Right renal pelvis (tissue), 4 donors: ENCODE results near the gene PI4K2A. TPM values are rescaled to one million over a fixed set of nuclear protein-coding genes. Genes with fewer than 3 reads are reported as not detected.
"Not testable (repeated sequence)": the region's sequence is repeated elsewhere in the genome, so short reads cannot be mapped to it uniquely, and the experiment has no call there.

Source experiments
- DNase-seq, 4 donors: peaks; one replicate each; pipeline ENCODE4 v3.0.0-alpha.2; 2013; ENCODE audit warnings: low read depth in 4 of 4, low spot score in 3 of 4, missing footprints in 1 of 4
- polyA plus RNA-seq, 4 donors: library from polyadenylated mRNA; unstranded; fragments of 120-200 nt; gene quantifications; one replicate each; pipeline ENCODE4 v1.2.1, GENCODE V29; 2013; ENCODE audit not compliant: insufficient read length in 4 of 4

Gene PI4K2A
- polyA plus RNA-seq, 4 donors, result 19.8 to 22.1 (median 21.2) TPM

GRCh38 chr10:97669571-97669970 lies 29.1 kb downstream of the PI4K2A start:
- no peak for DNase-seq

GRCh38 chr10:97673736-97674525 lies 33.5 kb downstream of the PI4K2A start:
- no peak for DNase-seq

- no peak for DNase-seq
Observed at GRCh38 chr10:97675222-97675621, 34.8 kb downstream of the PI4K2A start.

- no peak for DNase-seq
Observed at GRCh38 chr10:97676770-97677581, 36.5 kb downstream of the PI4K2A start.

GRCh38 chr10:97679594-97679993 lies 39.1 kb downstream of the PI4K2A start:
- no peak for DNase-seq

DNA sequence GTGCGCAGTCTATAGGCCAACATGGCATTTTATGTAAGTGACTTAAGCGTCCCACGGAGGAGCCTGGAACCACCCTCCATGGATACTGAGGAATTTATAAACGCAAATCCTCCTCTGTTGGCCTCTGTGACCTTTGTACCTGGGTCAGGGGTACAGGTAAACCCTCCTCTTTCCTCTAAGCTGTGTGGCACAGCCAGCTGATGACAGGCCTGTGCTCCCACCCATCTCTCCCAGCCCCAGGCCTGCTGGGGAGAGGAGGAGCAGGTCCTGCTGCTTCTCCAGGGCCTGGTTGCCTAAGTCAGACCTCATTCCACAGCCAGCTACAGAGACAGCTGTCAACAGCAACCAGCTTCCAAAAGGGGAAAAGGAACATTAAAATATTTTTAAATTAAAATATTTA lies 41.6 kb downstream of the PI4K2A start:
- DNase-seq, result no peak

- DNase-seq, result no peak
Observed at GRCh38 chr10:97683556-97684367, 43.3 kb downstream of the PI4K2A start.

DNA sequence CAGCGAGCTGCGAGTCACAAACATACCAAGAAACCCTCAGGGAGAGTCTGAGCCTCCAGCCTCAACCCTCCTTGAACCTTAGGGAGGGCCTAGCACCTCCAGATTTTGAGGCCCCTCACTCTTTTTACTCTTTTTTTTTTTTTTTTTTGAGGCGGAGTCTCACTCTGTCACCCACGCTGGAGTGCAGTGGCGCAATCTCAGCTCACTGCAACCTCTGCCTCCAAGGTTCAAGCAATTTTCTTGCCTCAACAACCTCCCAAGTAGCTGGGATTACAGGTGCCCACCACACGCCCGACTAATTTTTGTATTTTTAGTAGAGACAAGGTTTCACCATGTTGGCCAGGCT lies 43.9 kb downstream of the PI4K2A start:
- not testable (repeated sequence) for DNase-seq

DNA sequence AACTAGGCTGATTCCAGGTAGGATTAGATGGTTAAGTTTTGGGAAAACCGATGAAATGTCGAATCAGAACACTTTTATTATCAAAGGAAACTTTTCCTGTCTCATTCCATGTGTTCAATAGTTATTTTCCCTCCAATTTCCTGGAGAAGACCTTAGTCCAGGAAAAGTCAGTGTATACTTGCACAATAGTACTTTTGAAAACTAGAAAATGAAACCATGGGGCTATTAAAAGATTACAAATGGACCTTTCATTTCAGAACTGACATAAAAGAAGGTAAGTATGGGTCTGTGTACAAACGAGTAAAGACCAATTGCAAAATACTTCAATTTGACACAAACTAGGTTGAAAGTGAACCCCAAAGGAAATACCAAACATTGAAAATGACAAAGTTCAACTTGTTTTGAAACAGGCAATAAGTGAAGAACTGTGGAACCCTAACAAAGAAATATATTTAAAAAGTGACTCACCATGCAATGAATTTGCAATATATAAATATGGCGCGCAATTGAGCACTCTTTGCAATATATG lies 44.5 kb downstream of the PI4K2A start:
- DNase-seq, result no peak

- no peak for DNase-seq
Observed at GRCh38 chr10:97685395-97685958, 45.0 kb downstream of the PI4K2A start.

DNA sequence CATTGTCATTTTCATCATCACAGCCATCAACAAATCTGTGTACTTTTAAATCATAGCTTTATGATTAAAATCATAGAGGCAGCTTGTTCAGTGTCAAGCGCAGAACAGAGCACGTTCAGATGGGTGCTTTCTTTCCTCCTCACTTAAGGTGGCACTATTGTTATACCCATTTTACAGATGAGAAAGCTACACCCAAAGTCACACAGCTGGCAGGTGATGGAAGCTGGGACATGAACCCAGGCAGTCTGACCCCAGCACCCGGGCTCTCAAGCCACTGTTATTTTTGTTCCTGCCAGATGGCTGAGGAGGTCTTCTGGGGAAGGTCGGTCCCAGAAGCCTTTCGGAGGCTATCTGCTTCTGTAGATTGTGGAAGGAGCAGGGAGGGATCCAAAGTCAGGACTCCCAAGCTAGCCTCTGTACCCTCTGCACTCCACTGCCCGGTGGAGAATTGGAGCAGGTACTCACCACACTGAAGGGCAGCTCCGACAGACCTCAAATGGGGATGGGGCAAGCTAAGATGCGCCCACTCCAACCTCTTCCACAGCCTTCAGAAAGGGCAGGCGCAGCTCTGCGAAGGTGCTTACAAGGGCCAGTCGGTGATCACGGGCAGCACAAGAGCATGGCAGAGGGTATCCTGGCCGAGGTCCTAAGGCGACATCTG lies 46.0 kb downstream of the PI4K2A start:
- DNase-seq, result no peak

DNA sequence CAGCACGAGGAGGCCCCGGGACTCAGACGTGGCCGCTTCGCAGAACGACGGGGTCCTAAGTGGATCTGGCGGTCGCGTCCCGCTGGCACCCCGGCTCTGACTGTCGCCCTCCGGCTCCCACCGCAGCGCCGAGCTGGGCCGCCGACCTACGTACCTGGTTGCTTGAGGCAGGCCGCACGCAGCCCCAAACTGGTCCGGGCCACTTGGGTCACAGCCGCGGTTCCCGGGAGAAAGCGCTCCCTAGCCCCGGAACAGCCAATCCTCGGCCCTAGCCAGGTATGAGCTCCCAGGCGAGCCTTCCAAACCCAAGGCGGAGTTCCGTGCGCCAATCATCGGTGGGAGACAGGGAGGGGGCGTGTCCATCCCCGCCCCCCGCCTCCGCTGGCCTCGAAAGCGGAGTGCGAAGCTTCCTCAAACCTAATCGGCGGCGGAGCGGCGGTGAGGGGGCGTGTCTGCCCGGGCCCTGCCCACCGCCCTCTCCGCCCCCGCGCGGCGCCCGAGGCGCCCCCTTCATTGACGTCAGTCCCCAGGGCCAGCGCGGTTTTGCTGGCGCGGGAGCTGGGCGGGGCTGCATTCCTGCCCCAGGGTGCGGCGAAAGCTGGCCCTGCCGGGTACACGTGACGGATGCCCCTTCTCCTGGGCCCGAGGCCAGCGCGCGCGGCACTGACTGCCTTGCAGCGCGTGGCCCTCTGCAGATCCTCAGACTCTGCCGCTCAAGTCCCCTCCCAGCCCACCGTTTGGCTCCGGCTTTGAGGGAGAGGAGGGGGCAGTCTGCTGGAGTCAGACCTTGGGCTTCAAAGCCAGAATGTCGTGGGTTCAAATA lies 46.7 kb downstream of the PI4K2A start, which contains the start of gene AVPI1:
AVPI1 (minus strand) TSS at position 280 of the 823 bp plus-strand sequence. CDS start 7,336 bp downstream, outside the sequence.
- peak; percentile 91 to 92 (median 92) for DNase-seq

GRCh38 chr10:97687785-97688781 lies 47.6 kb downstream of the PI4K2A start:
- DNase-seq, result no peak

- DNase-seq, result no peak
Observed at GRCh38 chr10:97689559-97690020, 49.1 kb downstream of the PI4K2A start.

DNA sequence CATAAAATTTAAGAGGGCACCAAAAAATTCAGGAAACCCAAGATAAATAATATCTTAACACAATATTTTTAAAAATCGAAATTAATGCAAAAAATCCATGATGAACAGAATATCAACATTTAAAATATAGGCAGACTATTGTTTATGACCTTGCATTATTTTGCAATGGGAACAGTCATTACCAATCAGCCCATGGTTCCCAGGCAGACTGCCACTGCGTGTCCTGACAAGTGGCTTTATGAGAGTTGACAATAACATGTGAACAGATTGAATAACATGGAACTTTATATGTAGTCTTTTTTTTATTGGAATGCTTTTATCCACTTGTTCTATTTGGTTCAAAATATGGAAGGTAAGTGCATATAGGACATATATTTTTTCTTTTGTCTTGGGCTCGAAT lies 49.7 kb downstream of the PI4K2A start:
- DNase-seq, result no peak

GRCh38 chr10:97698072-97698655 lies 57.7 kb downstream of the PI4K2A start:
- DNase-seq, result not testable (repeated sequence)

DNA sequence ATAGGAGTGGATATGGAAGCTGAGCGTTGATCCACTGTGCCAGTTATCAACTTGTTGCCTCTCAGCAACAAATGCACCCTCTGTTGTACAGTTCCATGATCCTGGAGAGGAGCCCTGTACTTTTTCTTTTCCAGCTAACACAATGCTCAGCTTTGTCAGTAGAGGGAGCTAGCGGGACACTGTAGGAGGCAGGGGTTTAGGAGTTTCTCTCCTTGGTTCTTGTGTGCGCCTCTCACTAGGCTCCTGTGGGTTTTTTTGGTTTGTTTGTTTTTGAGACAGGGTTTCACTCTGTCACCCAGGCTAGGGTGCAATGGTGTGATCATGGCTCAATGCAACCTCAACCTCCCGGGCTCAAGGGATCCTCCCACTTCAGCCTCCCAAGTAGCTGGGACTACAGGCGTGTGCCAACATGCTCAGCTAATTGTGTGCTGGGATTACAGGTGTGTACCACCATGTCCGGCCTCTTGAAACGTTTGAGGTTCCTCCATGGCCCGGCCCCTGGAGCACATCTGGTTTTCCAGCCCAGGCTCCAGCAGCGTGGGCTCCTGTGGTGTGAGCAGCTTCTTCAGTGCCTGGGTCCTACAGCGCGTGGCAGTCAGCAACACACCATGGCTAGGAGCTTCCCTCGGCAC lies 61.1 kb downstream of the PI4K2A start:
- DNase-seq, result peak in 2 of 4 donors; percentile 49 to 57
